Panc1 (cell line): Measurements from ENCODE around the gene USP37. TPM values are rescaled to one million over a fixed set of nuclear protein-coding genes. Genes with fewer than 3 reads are reported as not detected.
A peak's percentile ranks its signal among the peaks of the same experiment; 100 is the strongest.

Source experiments
- ATAC-seq: fragments of 200-7000 bp; cut with Tn5 transposase; 2 replicates; pipeline ENCODE4 v1.9.1; 2020; ENCODE audit warnings: mild to moderate bottlenecking, moderate library complexity
- BruUV-seq: library from RNA; stranded (reverse); fragments of 400-500 nt; replicated peaks from 2 replicates; lab custom pipeline; 2021; lab: Mats Ljungman, UMichigan
- CTCF ChIA-PET: fragments of 300-600 bp; sonication (Branson Sonifier 250); formaldehyde crosslinking; loops from one replicate; lab custom pipeline; 2022; ENCODE audit warnings: antibody characterized with exemption; lab: Charles Lee
- POLR2A ChIA-PET: fragments of 300-600 bp; sonication (Branson Sonifier 250); formaldehyde crosslinking; loops from one replicate; lab custom pipeline; 2022; ENCODE audit warnings: antibody characterized with exemption; lab: Charles Lee
- DNase-seq: peaks from one replicate; pipeline ENCODE4 v3.0.0-alpha.2; 2010; ENCODE audit warnings: low read depth, low spot score
- H3K27ac ChIP-seq: 2 replicates; pipeline ENCODE4 v1.5.1; 2011; ENCODE audit warnings: mild to moderate bottlenecking, low read length, inconsistent platforms
- H3K27me3 ChIP-seq: fragments of 200-500 bp; sonication (Bioruptor generic); 2 replicates; pipeline ENCODE4 v1.6.0; 2014; ENCODE audit warnings: low read length, inconsistent platforms; ENCODE audit not compliant: control insufficient read depth, insufficient read depth
- H3K36me3 ChIP-seq: fragments of 200-500 bp; sonication (Bioruptor generic); 2 replicates; pipeline ENCODE4 v1.5.1; 2014; ENCODE audit warnings: inconsistent platforms, mild to moderate bottlenecking, low read length, moderate library complexity; ENCODE audit not compliant: control insufficient read depth, insufficient read depth
- H3K4me1 ChIP-seq: 2 replicates; pipeline ENCODE4 v1.5.1; 2011; ENCODE audit warnings: inconsistent platforms, mild to moderate bottlenecking, low read length, moderate library complexity; ENCODE audit not compliant: control insufficient read depth, insufficient read depth
- H3K4me3 ChIP-seq, 2 experiments: 2 replicates each; pipeline ENCODE4 v1.5.1; 2011 to 2012; ENCODE audit warnings: low read depth in 2 of 2, low read length in 2 of 2, mild to moderate bottlenecking in 2 of 2, inconsistent platforms in 1 of 2, moderate library complexity in 1 of 2
- H3K9me3 ChIP-seq: fragments of 200-500 bp; sonication (Bioruptor generic); 2 replicates; pipeline ENCODE4 v1.5.1; 2014; ENCODE audit warnings: low read depth, mild to moderate bottlenecking, inconsistent platforms, low read length, moderate library complexity; ENCODE audit not compliant: control insufficient read depth, insufficient read depth
- CTCF ChIP-seq: fragments of 450-650 bp; IDR thresholded peaks from 2 replicates; pipeline ENCODE4 v1.5.1; 2017; ENCODE audit warnings: mild to moderate bottlenecking
- POLR2AphosphoS5 ChIP-seq: IDR thresholded peaks from 2 replicates; pipeline ENCODE4 v1.6.1; 2012; ENCODE audit warnings: mild to moderate bottlenecking, low read depth, low read length, moderate library complexity
- REST ChIP-seq, 2 experiments: IDR thresholded peaks; 2 replicates each; pipeline ENCODE4 v1.6.1; 2011 to 2012; ENCODE audit warnings: low read depth in 2 of 2, control low read depth in 1 of 2, low read length in 1 of 2, mild to moderate bottlenecking in 1 of 2, moderate library complexity in 1 of 2; ENCODE audit not compliant: insufficient read depth in 1 of 2
- SIN3A ChIP-seq: IDR thresholded peaks from 2 replicates; pipeline ENCODE4 v1.6.1; 2012; ENCODE audit warnings: low read depth, mild to moderate bottlenecking, low read length, moderate library complexity, borderline replicate concordance; ENCODE audit not compliant: insufficient read depth
- TCF7L2 ChIP-seq: IDR thresholded peaks from 2 replicates; pipeline ENCODE4 v1.6.1; 2011; ENCODE audit warnings: mild to moderate bottlenecking, low read depth, low read length, inconsistent platforms
- in situ Hi-C: cut with HindIII; loops from 2 replicates; pipeline ENCODE4 v1.10.0; 2016; ENCODE audit warnings: low sequenced_read_pairs, low pct_unique_long_range_greater_than_20kb
- intact Hi-C: fragments of 100-400 bp; cut with micrococcal nuclease; formaldehyde crosslinking; loops from one replicate; pipeline ENCODE4 v1.10.0; 2022; ENCODE audit not compliant: unreplicated experiment
- total RNA-seq: library from RNA; stranded (reverse); gene quantifications from one replicate; pipeline ENCODE4 v1.2.1, GENCODE V29; 2021; ENCODE audit not compliant: unreplicated experiment

USP37 gene
- total RNA-seq, 1 experiment from 2014 or later = 19.2 TPM

- no TSS peak for BruUV-seq
- Histone ChIP-seq H3K4me1 (peaks cover 38% of the 10 kb centered on the region), H3K27ac (no peak overlapping the region), H3K36me3 (no peaks in the 10 kb centered on the region), H3K4me3 (no peak overlapping the region), H3K27me3 (no peaks in the 10 kb centered on the region), H3K9me3 (no peaks in the 10 kb centered on the region)
- intact Hi-C loops (loop anchor here (5.0 kb wide), 1 partner anchor 55 kb away; no protein-coding TSS in a partner anchor), in situ Hi-C loops (no loop called here)
- TF ChIP-seq POLR2AphosphoS5 (no peak), CTCF (no peak), SIN3A (no peak), TCF7L2 (no peak), REST (IDR thresholded peaks at IDR 0.05; ENCODE audit: insufficient read depth in 1 of 2, low read depth in 2 of 2, low read length in 1 of 2) (no peak)
- ATAC-seq (no peak), DNase-seq (no peak)
- ChIA-PET POLR2A (interaction anchor here (0.7 kb wide), 1 partner anchor 500 kb away, joined by 5 read pairs; no protein-coding TSS in a partner anchor), CTCF (interaction anchor here (0.6 kb wide), 2 partner anchors 10 to 136 kb away, joined by 3 to 6 read pairs; no protein-coding TSS in a partner anchor)
Measured at GRCh38 chr2:218407717-218408116, 160.4 kb downstream of the USP37 start.

GRCh38 chr2:218406949-218407618 is 161.1 kb downstream of the USP37 start:
- no peak for DNase-seq
- CTCF ChIA-PET = no interaction called here
- ATAC-seq = peak; percentile 13
- H3K27me3 ChIP-seq = no peaks in the 10 kb centered on the region
- BruUV-seq = no TSS peak
- H3K4me3 ChIP-seq = peak overlapping the region; percentile 36 to 61
- POLR2A ChIA-PET = no interaction called here
- in situ Hi-C loops = no loop called here
- H3K27ac ChIP-seq = peak overlapping the region; percentile 95
- H3K9me3 ChIP-seq = no peaks in the 10 kb centered on the region
- no peaks in the 10 kb centered on the region; the same call in 1 of the 2 replicates for H3K36me3 ChIP-seq
- intact Hi-C loops = loop anchor here (5.0 kb wide), 1 partner anchor 55 kb away; no protein-coding TSS in a partner anchor
- peaks cover 44% of the 10 kb centered on the region for H3K4me1 ChIP-seq
- TF ChIP-seq TCF7L2 (no peak), POLR2AphosphoS5 (no peak), SIN3A (no peak), REST (IDR thresholded peaks at IDR 0.05; ENCODE audit: insufficient read depth in 1 of 2, low read depth in 2 of 2, low read length in 1 of 2) (no peak), CTCF (no peak)
